Measurements from ENCODE around the gene RPAP3.

The RPAP3 gene

GRCh38 chr12:47705566-47706425, at the start of gene RPAP3:
RPAP3 (minus strand) TSS chr12:47706030; CDS start chr12:47702840, 3,190 bp downstream.
- no peak for DNase-seq (ENCODE audit: low read depth)

- no peak for DNase-seq (ENCODE audit: low read depth)
Observed at GRCh38 chr12:47754881-47755280, 49.1 kb upstream of the RPAP3 start.

GRCh38 chr12:47754126-47754525, 48.3 kb upstream of the RPAP3 start:
- DNase-seq (ENCODE audit: low read depth), result no peak

GRCh38 chr12:47753021-47754001, 47.5 kb upstream of the RPAP3 start:
- DNase-seq (ENCODE audit: low read depth), result no peak

- DNase-seq (ENCODE audit: low read depth), result no peak
Observed at GRCh38 chr12:47752552-47752951, 46.7 kb upstream of the RPAP3 start.

- DNase-seq (ENCODE audit: low read depth), result no peak
Observed at GRCh38 chr12:47752121-47752520, 46.3 kb upstream of the RPAP3 start.

- DNase-seq (ENCODE audit: low read depth), result no peak
Observed at GRCh38 chr12:47751561-47751960, 45.7 kb upstream of the RPAP3 start.

GRCh38 chr12:47750916-47751470, 45.2 kb upstream of the RPAP3 start:
- DNase-seq (ENCODE audit: low read depth), result no peak

- DNase-seq (ENCODE audit: low read depth), result no peak
Observed at GRCh38 chr12:47750229-47750798, 44.5 kb upstream of the RPAP3 start.

GRCh38 chr12:47748899-47749298, 43.1 kb upstream of the RPAP3 start:
- no peak for DNase-seq (ENCODE audit: low read depth)

GRCh38 chr12:47748507-47748828, 42.6 kb upstream of the RPAP3 start:
- DNase-seq (ENCODE audit: low read depth), result no peak

GRCh38 chr12:47747596-47748506, 42.0 kb upstream of the RPAP3 start:
- DNase-seq (ENCODE audit: low read depth), result no peak

- no peak for DNase-seq (ENCODE audit: low read depth)
Observed at GRCh38 chr12:47747126-47747525, 41.3 kb upstream of the RPAP3 start.

- no peak for DNase-seq (ENCODE audit: low read depth)
Observed at GRCh38 chr12:47746523-47746922, 40.7 kb upstream of the RPAP3 start.

- DNase-seq (ENCODE audit: low read depth), result no peak
Observed at GRCh38 chr12:47746073-47746472, 40.2 kb upstream of the RPAP3 start.

- DNase-seq (ENCODE audit: low read depth), result no peak
Observed at GRCh38 chr12:47745485-47746041, 39.7 kb upstream of the RPAP3 start.

GRCh38 chr12:47744778-47745436, 39.1 kb upstream of the RPAP3 start:
- DNase-seq (ENCODE audit: low read depth), result no peak

- no peak for DNase-seq (ENCODE audit: low read depth)
Observed at GRCh38 chr12:47744005-47744651, 38.3 kb upstream of the RPAP3 start.

- no peak for DNase-seq (ENCODE audit: low read depth)
Observed at GRCh38 chr12:47743311-47743860, 37.6 kb upstream of the RPAP3 start.
